Peyer's patch (tissue), 4 donors: Measurements from ENCODE around the gene GPR176. TPM values are rescaled to one million over a fixed set of nuclear protein-coding genes. Genes with fewer than 3 reads are reported as not detected.

ENCODE experiments used
- DNase-seq, 3 donors: peaks; one replicate each; pipeline ENCODE4 v3.0.0-alpha.2; 2017 to 2019
- H3K27ac ChIP-seq, 4 donors: fragments of 200-600 bp; sonication (generic); one replicate each; pipeline ENCODE4 v1.5.1; 2016 to 2019
- H3K27me3 ChIP-seq, 2 donors: fragments of 200-600 bp; sonication (generic); one replicate each; pipeline ENCODE4 v1.5.1; 2019
- H3K36me3 ChIP-seq, 3 donors: fragments of 200-600 bp; sonication (generic); one replicate each; pipeline ENCODE4 v1.5.1; 2016 to 2019
- H3K4me1 ChIP-seq, 4 donors: fragments of 200-600 bp; sonication (generic); one replicate each; pipeline ENCODE4 v1.5.1; 2016 to 2019
- H3K4me3 ChIP-seq, 4 donors: fragments of 200-600 bp; sonication (generic); 1 replicate in 3 of 4; 2 replicates in 1 of 4; pipeline ENCODE4 v1.5.1; 2016 to 2019; ENCODE audit warnings: mild to moderate bottlenecking in 1 of 4
- H3K9me3 ChIP-seq, 4 donors: fragments of 200-600 bp; sonication (generic); one replicate each; pipeline ENCODE4 v1.5.1; 2016 to 2019; ENCODE audit warnings: mild to moderate bottlenecking in 1 of 4
- POLR2A ChIP-seq, 2 donors: fragments of 450-650 bp; IDR thresholded peaks; one replicate each; pipeline ENCODE4 v1.5.1; 2017; ENCODE audit warnings: antibody characterized with exemption in 2 of 2, mild to moderate bottlenecking in 2 of 2, moderate library complexity in 2 of 2
- total RNA-seq, 4 donors: library from RNA; depleted of rRNA; stranded (reverse); fragments of >200 nt; gene quantifications; one replicate each; pipeline ENCODE4 v1.1.0, GENCODE V29; 2016
- TF ChIP-seq, protein P1 (sequence below), 6 experiments: fragments of 450-650 bp in 4 of 6; fragments of 200-600 bp in 2 of 6; sonication (generic) in 1 of 6; IDR thresholded peaks; one replicate each; pipeline ENCODE4 v1.5.1; 2017 to 2019; ENCODE audit warnings: antibody characterized with exemption in 6 of 6, mild to moderate bottlenecking in 3 of 6, moderate library complexity in 1 of 6

GPR176 gene
- total RNA-seq, 4 donors from 2014 or later, result 0.88 to 4.3 (median 3.1) TPM

DNA sequence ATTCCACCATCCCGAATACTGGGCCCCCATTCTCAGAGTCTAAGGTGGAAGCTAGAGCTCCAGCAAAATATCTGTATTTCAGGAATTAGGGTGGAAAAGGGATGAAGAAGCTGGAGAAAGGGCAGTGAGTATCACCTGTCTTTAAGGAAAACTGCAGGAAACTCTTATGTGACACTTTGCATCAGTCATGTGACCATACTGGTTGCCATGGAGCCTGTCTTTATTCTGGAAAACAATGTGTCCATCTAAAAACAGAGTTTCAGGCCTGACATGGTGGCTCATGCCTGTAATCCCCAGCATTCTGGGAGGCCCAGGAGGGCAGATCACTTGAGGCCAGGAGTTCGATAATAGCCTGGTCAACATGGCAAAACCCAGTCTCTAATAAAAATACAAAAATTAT lies 84.5 kb downstream of the GPR176 start:
- Histone ChIP-seq H3K27ac (no peak overlapping the region), H3K4me1 (no peaks in the 10 kb centered on the region), H3K4me3 (no peak overlapping the region), H3K9me3 (no peaks in the 10 kb centered on the region), H3K27me3 (no peaks in the 10 kb centered on the region), H3K36me3 (no peaks in the 10 kb centered on the region)
- TF ChIP-seq, protein P1, sequence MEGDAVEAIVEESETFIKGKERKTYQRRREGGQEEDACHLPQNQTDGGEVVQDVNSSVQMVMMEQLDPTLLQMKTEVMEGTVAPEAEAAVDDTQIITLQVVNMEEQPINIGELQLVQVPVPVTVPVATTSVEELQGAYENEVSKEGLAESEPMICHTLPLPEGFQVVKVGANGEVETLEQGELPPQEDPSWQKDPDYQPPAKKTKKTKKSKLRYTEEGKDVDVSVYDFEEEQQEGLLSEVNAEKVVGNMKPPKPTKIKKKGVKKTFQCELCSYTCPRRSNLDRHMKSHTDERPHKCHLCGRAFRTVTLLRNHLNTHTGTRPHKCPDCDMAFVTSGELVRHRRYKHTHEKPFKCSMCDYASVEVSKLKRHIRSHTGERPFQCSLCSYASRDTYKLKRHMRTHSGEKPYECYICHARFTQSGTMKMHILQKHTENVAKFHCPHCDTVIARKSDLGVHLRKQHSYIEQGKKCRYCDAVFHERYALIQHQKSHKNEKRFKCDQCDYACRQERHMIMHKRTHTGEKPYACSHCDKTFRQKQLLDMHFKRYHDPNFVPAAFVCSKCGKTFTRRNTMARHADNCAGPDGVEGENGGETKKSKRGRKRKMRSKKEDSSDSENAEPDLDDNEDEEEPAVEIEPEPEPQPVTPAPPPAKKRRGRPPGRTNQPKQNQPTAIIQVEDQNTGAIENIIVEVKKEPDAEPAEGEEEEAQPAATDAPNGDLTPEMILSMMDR (IDR thresholded peaks at IDR 0.05), result no peak
- TF ChIP-seq POLR2A (IDR thresholded peaks at IDR 0.05), result no peak
- DNase-seq, result no peak

DNA sequence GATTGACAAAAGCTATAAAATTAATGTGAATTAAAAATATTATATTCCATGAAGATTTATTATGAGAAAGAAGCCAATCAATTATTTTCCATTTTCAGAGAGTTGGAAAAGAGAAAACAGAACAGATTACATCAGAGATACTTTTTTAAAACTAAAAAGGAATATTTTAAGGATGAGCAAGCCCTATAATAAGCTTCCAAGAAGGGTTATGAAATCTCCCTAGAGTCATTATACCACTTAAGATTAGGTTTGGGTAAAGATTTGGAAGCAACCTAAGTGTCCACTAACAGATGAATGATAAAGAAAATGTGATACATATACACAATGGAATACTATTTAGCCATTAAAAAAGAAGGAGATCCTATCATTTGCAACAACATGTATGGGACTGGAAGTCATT lies 85.8 kb downstream of the GPR176 start:
- no peak for TF ChIP-seq POLR2A (IDR thresholded peaks at IDR 0.05)
- TF ChIP-seq, protein P1 (IDR thresholded peaks at IDR 0.05), result no peak
- no peaks in the 10 kb centered on the region for H3K4me1 ChIP-seq
- H3K9me3 ChIP-seq, result no peaks in the 10 kb centered on the region
- DNase-seq, result no peak
- H3K36me3 ChIP-seq, result no peaks in the 10 kb centered on the region
- H3K27ac ChIP-seq, result no peak overlapping the region
- no peaks in the 10 kb centered on the region for H3K27me3 ChIP-seq
- no peak overlapping the region for H3K4me3 ChIP-seq

DNA sequence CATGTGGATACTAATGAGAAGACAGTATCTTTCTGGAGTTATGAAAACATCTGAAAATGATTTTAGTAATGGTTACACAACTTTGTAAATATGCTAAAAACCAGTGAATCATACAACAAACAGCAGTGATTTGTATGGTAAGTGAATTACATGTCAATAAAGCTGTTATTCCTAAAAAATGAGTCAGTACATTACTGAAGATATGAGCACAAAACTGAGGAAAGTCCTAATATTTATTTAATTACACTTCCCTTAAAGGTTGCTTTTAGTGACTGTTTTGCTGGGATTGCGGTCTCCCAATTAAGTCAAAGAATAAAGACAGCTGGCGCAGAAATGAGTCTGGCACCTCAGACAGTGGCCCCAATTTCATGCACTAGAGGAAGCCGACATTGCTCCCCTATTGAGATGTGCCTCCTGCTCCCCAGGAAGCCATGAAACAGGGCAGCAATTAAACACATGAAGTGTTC lies 86.5 kb downstream of the GPR176 start:
- Histone ChIP-seq H3K9me3 (no peaks in the 10 kb centered on the region), H3K36me3 (no peaks in the 10 kb centered on the region), H3K4me3 (no peak overlapping the region), H3K27ac (no peak overlapping the region), H3K27me3 (no peaks in the 10 kb centered on the region), H3K4me1 (no peaks in the 10 kb centered on the region)
- DNase-seq, result no peak
- no peak for TF ChIP-seq POLR2A (IDR thresholded peaks at IDR 0.05)
- TF ChIP-seq, protein P1 (IDR thresholded peaks at IDR 0.05), result no peak

DNA sequence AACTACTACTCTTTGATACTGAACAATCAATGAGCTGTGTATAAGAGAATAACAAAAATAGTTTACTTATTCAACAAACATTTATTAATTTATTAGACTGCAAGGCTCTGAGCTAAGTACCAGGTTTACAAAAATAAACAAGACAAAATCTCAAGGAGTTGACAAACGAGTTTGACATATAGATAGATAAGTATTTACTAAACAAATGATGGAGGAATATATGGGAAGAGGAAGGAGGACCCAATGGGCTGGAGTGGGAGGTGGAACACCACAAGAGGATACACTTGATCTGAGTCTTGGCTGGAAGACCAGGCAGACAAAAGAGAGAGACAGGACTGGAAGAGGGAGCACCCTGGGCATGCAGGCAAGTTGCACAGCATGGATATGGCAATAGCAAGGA lies 89.9 kb downstream of the GPR176 start:
- no peaks in the 10 kb centered on the region for H3K36me3 ChIP-seq
- no peaks in the 10 kb centered on the region for H3K4me1 ChIP-seq
- no peaks in the 10 kb centered on the region for H3K9me3 ChIP-seq
- H3K4me3 ChIP-seq, result no peak overlapping the region
- no peaks in the 10 kb centered on the region for H3K27me3 ChIP-seq
- no peak for DNase-seq
- H3K27ac ChIP-seq, result no peak overlapping the region
- TF ChIP-seq POLR2A (IDR thresholded peaks at IDR 0.05), result no peak
- TF ChIP-seq, protein P1 (IDR thresholded peaks at IDR 0.05), result no peak

DNA sequence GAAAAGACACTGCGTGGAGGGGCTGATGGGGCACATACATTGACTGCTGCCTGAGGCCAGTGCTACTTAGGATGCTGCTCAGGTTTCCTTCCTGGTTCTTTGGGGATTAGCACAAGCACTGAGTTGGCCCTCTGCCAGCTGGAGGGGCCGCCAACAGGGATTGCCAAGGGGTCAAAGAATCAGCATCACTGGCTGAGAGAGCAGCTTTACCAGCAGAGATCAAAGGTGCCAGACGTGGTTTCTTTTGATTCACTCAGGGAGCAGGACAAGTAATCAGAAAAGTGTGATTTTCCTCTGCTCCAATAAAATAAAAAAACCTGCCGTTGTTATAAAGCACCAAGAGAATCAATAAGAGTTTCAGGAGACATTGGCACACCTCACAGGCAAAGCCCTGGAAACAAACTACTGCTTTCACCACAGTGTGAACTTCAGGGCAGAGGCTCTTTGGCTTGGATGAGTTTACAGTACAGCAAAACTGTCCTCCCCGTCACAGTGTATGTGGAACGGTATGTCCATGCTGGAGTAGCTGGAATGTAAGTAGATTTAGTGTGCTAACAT lies 91.6 kb downstream of the GPR176 start:
- H3K36me3 ChIP-seq, result no peaks in the 10 kb centered on the region

More for the DNA sequence above, 91.6 kb downstream of the GPR176 start:
- Histone ChIP-seq H3K4me3 (no peak overlapping the region), H3K4me1 (no peaks in the 10 kb centered on the region), H3K27me3 (no peaks in the 10 kb centered on the region), H3K27ac (no peak overlapping the region), H3K9me3 (no peaks in the 10 kb centered on the region)
- TF ChIP-seq, protein P1 (IDR thresholded peaks at IDR 0.05), result no peak
- no peak for TF ChIP-seq POLR2A (IDR thresholded peaks at IDR 0.05)
- DNase-seq, result no peak
